GM12878 (cell line): Measurements from ENCODE around the gene ABCA13.

ENCODE experiments used
- CREB1 ChIP-seq: IDR thresholded peaks from 2 replicates; pipeline ENCODE4 v1.6.1; 2012; ENCODE audit warnings: low read depth, mild to moderate bottlenecking, inconsistent platforms
- EGR1 ChIP-seq, 2 experiments: IDR thresholded peaks; 1 replicate in 1 of 2; 2 replicates in 1 of 2; pipeline ENCODE4 v1.6.1; 2011 to 2012; ENCODE audit warnings: low read depth in 2 of 2, low read length in 2 of 2, borderline replicate concordance in 1 of 2, mild to moderate bottlenecking in 1 of 2, moderate library complexity in 1 of 2
- FOXK2 ChIP-seq: fragments of 450-650 bp; IDR thresholded peaks from 2 replicates; pipeline ENCODE4 v1.6.1; 2017; ENCODE audit warnings: mild to moderate bottlenecking, moderate library complexity
- JUND ChIP-seq: IDR thresholded peaks from 2 replicates; pipeline ENCODE4 v1.6.1; 2012; ENCODE audit warnings: low read depth, mild to moderate bottlenecking, low read length, improper control_type of control experiment, moderate library complexity
- NFYB ChIP-seq: IDR thresholded peaks from 2 replicates; pipeline ENCODE4 v1.6.1; 2011; ENCODE audit warnings: low read depth, mild to moderate bottlenecking, low read length, improper control_type of control experiment, moderate library complexity; ENCODE audit not compliant: insufficient read depth
- POLR2A ChIP-seq: IDR thresholded peaks from 2 replicates; pipeline ENCODE4 v1.6.1; 2011; ENCODE audit warnings: low read depth, mild to moderate bottlenecking, low read length
- RB1 ChIP-seq: fragments of 450-650 bp; formaldehyde crosslinking; IDR thresholded peaks from 2 replicates; pipeline ENCODE4 v1.6.1; 2017; ENCODE audit warnings: mild to moderate bottlenecking, borderline replicate concordance
- SRF ChIP-seq, 2 experiments: IDR thresholded peaks; 2 replicates each; pipeline ENCODE4 v1.6.1; 2011; ENCODE audit warnings: low read depth in 2 of 2, low read length in 2 of 2, mild to moderate bottlenecking in 1 of 2, moderate library complexity in 1 of 2
- TF ChIP-seq, protein P1 (sequence below), 3 experiments: IDR thresholded peaks in 2 of 3; conservative IDR thresholded peaks in 1 of 3; 2 replicates each; pipeline ENCODE4 v1.5.1; 2011; ENCODE audit warnings: low read depth in 3 of 3, low read length in 3 of 3, mild to moderate bottlenecking in 3 of 3, control low read depth in 2 of 3, moderate library complexity in 2 of 3, inconsistent platforms in 1 of 3, mixed read lengths in 1 of 3; ENCODE audit not compliant: control insufficient read depth in 2 of 3, insufficient read depth in 1 of 3; ENCODE audit errors: extremely low read depth in 1 of 3
- TF ChIP-seq, protein P2 (sequence below): IDR thresholded peaks from 2 replicates; pipeline ENCODE4 v1.6.1; 2011; ENCODE audit warnings: borderline replicate concordance, low read depth, mild to moderate bottlenecking, moderate library complexity, mixed read lengths, low read length; ENCODE audit not compliant: insufficient read depth; ENCODE audit errors: extremely low read length

DNA sequence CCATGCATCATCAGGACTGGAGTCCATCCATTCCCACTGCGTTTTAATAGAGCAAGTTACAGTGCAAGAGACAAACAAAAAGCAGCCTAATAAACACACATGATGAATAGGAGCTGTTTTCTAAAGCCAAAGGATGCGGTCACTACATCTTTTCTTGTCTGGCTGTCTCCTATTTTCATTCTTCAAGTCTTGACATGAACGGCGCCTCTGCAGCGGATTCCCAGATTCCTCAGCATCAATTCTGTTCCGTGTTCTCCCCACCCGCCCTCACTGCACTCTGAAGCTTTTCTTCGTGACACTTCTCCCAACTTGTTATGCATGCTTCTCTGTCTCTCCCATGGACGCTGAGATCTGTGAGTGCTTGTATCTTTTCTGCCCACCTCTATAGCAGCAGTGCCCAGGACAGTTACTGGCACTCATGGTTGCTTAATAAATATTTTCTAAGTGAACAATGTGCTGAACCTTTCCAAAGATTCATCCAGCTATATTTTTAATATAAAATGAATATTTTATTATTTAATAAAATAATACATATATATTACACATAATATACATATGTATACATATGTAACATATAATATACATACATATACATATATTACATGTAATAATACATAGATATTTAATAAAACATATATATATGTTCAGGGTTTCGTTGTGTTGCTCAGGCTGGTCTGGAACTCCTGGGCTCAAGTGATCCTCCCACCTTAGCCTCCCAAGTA, 242.9 kb downstream of the ABCA13 start:
- TF ChIP-seq, protein P1, sequence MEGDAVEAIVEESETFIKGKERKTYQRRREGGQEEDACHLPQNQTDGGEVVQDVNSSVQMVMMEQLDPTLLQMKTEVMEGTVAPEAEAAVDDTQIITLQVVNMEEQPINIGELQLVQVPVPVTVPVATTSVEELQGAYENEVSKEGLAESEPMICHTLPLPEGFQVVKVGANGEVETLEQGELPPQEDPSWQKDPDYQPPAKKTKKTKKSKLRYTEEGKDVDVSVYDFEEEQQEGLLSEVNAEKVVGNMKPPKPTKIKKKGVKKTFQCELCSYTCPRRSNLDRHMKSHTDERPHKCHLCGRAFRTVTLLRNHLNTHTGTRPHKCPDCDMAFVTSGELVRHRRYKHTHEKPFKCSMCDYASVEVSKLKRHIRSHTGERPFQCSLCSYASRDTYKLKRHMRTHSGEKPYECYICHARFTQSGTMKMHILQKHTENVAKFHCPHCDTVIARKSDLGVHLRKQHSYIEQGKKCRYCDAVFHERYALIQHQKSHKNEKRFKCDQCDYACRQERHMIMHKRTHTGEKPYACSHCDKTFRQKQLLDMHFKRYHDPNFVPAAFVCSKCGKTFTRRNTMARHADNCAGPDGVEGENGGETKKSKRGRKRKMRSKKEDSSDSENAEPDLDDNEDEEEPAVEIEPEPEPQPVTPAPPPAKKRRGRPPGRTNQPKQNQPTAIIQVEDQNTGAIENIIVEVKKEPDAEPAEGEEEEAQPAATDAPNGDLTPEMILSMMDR (IDR thresholded peaks at IDR 0.05 in 2 of 3, conservative IDR thresholded peaks at IDR 0.05 in 1 of 3; ENCODE audit: control insufficient read depth in 2 of 3, extremely low read depth in 1 of 3, insufficient read depth in 1 of 3, low read depth in 3 of 3, low read length in 3 of 3): no peak
- TF ChIP-seq CREB1 (no peak), SRF (IDR thresholded peaks at IDR 0.05; ENCODE audit: low read depth in 2 of 2, low read length in 2 of 2) (no peak), NFYB (no peak), POLR2A (no peak), JUND (no peak), RB1 (no peak), FOXK2 (no peak), EGR1 (IDR thresholded peaks at IDR 0.05; ENCODE audit: borderline replicate concordance in 1 of 2, low read depth in 2 of 2, low read length in 2 of 2) (no peak)
- TF ChIP-seq, protein P2, sequence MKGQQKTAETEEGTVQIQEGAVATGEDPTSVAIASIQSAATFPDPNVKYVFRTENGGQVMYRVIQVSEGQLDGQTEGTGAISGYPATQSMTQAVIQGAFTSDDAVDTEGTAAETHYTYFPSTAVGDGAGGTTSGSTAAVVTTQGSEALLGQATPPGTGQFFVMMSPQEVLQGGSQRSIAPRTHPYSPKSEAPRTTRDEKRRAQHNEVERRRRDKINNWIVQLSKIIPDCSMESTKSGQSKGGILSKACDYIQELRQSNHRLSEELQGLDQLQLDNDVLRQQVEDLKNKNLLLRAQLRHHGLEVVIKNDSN: no peak
